ENCODE data around the gene TBX21.

DNA sequence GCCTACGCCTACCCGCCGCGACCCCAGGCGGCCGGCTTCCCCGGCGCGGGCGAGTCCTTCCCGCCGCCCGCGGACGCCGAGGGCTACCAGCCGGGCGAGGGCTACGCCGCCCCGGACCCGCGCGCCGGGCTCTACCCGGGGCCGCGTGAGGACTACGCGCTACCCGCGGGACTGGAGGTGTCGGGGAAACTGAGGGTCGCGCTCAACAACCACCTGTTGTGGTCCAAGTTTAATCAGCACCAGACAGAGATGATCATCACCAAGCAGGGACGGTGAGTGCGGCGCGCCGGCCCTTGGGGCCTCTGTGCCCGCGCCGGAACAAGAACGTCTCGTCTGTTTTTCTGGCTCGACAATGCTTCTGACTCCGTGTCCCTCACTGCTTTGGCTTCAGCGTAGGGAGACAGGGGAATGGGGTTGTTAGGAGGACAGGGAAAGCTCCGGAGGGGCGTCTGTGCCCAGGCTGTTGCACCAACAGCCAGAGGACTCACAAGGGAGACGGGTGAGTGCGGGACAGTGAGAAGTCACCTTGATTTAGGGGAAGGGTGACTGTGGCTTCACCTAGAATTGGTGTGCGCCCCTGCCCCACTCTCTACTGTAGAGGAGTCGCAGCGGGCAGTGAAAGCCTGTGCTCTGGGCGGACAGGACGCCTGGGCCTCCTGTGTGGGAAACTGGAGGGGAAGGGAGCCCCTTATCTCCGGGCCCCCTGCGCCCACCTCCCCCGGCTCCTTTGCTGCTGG, 806 bp downstream of the TBX21 start:
- TF ChIP-seq, protein P1, sequence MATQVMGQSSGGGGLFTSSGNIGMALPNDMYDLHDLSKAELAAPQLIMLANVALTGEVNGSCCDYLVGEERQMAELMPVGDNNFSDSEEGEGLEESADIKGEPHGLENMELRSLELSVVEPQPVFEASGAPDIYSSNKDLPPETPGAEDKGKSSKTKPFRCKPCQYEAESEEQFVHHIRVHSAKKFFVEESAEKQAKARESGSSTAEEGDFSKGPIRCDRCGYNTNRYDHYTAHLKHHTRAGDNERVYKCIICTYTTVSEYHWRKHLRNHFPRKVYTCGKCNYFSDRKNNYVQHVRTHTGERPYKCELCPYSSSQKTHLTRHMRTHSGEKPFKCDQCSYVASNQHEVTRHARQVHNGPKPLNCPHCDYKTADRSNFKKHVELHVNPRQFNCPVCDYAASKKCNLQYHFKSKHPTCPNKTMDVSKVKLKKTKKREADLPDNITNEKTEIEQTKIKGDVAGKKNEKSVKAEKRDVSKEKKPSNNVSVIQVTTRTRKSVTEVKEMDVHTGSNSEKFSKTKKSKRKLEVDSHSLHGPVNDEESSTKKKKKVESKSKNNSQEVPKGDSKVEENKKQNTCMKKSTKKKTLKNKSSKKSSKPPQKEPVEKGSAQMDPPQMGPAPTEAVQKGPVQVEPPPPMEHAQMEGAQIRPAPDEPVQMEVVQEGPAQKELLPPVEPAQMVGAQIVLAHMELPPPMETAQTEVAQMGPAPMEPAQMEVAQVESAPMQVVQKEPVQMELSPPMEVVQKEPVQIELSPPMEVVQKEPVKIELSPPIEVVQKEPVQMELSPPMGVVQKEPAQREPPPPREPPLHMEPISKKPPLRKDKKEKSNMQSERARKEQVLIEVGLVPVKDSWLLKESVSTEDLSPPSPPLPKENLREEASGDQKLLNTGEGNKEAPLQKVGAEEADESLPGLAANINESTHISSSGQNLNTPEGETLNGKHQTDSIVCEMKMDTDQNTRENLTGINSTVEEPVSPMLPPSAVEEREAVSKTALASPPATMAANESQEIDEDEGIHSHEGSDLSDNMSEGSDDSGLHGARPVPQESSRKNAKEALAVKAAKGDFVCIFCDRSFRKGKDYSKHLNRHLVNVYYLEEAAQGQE (IDR thresholded peaks at IDR 0.05; ENCODE audit: low read depth), result no peak
- TF ChIP-seq FOXM1 (IDR thresholded peaks at IDR 0.05; ENCODE audit: borderline replicate concordance, low read depth) (no peak), EGR1 (IDR thresholded peaks at IDR 0.05) (no peak), RAD21 (IDR thresholded peaks at IDR 0.05; ENCODE audit: low read depth) (no peak), YY1 (IDR thresholded peaks at IDR 0.05; ENCODE audit: low read depth) (no peak), EP300 (IDR thresholded peaks at IDR 0.05; ENCODE audit: borderline replicate concordance) (no peak)
- TF ChIP-seq, protein P2, sequence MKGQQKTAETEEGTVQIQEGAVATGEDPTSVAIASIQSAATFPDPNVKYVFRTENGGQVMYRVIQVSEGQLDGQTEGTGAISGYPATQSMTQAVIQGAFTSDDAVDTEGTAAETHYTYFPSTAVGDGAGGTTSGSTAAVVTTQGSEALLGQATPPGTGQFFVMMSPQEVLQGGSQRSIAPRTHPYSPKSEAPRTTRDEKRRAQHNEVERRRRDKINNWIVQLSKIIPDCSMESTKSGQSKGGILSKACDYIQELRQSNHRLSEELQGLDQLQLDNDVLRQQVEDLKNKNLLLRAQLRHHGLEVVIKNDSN (IDR thresholded peaks at IDR 0.05), result no peak
